GM23338 (cell line): ENCODE data around the gene TFF1. TPM values are rescaled to one million over a fixed set of nuclear protein-coding genes. Genes with fewer than 3 reads are reported as not detected.

Experiments
- ATAC-seq: fragments of 200-7000 bp; cut with Tn5 transposase; 3 replicates; pipeline ENCODE4 v1.9.1; 2020
- DNase-seq: peaks from one replicate; pipeline ENCODE4 v3.0.0-alpha.2; 2015; ENCODE audit warnings: low spot score
- H2AFZ ChIP-seq: fragments of 200-600 bp; sonication (generic); 2 replicates; pipeline ENCODE4 v1.8.0; 2016; ENCODE audit warnings: antibody characterized with exemption, mild to moderate bottlenecking, moderate library complexity
- H3F3A ChIP-seq: fragments of 200-600 bp; sonication (generic); replicated peaks from 2 replicates; pipeline ENCODE4 v1.8.0; 2017; ENCODE audit warnings: antibody characterized with exemption, mixed run types, low read depth
- H3K27ac ChIP-seq: fragments of 200-600 bp; sonication (generic); 2 replicates; pipeline ENCODE4 v1.6.1; 2016; ENCODE audit warnings: low read depth
- H3K27me3 ChIP-seq: fragments of 200-600 bp; sonication (generic); 2 replicates; pipeline ENCODE4 v1.8.0; 2016; ENCODE audit warnings: mild to moderate bottlenecking, mixed run types, moderate library complexity; ENCODE audit not compliant: insufficient read depth
- H3K36me3 ChIP-seq: fragments of 200-600 bp; sonication (generic); 2 replicates; pipeline ENCODE4 v1.8.0; 2016; ENCODE audit warnings: mild to moderate bottlenecking; ENCODE audit not compliant: insufficient read depth
- H3K4me1 ChIP-seq: fragments of 200-600 bp; sonication (generic); 2 replicates; pipeline ENCODE4 v1.8.0; 2016; ENCODE audit warnings: mild to moderate bottlenecking, moderate library complexity; ENCODE audit not compliant: insufficient read depth
- H3K4me2 ChIP-seq: fragments of 200-600 bp; sonication (generic); 2 replicates; pipeline ENCODE4 v1.7.1; 2017; ENCODE audit warnings: mixed run types
- H3K4me3 ChIP-seq: fragments of 200-600 bp; sonication (generic); 2 replicates; pipeline ENCODE4 v1.6.1; 2016; ENCODE audit warnings: mixed run types
- H3K79me2 ChIP-seq: fragments of 200-600 bp; sonication (generic); replicated peaks from 2 replicates; pipeline ENCODE4 v1.8.0; 2017; ENCODE audit warnings: mild to moderate bottlenecking; ENCODE audit not compliant: insufficient read depth
- H3K9me2 ChIP-seq: fragments of 200-600 bp; sonication (generic); 2 replicates; pipeline ENCODE4 v1.8.0; 2017; ENCODE audit not compliant: insufficient read depth
- H4K20me1 ChIP-seq: fragments of 200-600 bp; sonication (generic); replicated peaks from 2 replicates; pipeline ENCODE4 v1.8.0; 2017; ENCODE audit warnings: mild to moderate bottlenecking; ENCODE audit not compliant: insufficient read depth
- H3K27ac Mint-ChIP-seq: 2 replicates; pipeline ENCODE4 v1.8.0; 2020; ENCODE audit warnings: inconsistent platforms, mild to moderate bottlenecking, moderate library complexity, mixed read lengths
- H3K27me3 Mint-ChIP-seq: 3 replicates; pipeline ENCODE4 v1.8.0; 2022; ENCODE audit warnings: low read depth, mild to moderate bottlenecking, moderate library complexity, mixed read lengths, inconsistent platforms; ENCODE audit not compliant: insufficient read depth, poor library complexity
- H3K36me3 Mint-ChIP-seq: 3 replicates; pipeline ENCODE4 v1.8.0; 2021; ENCODE audit warnings: low read depth, mild to moderate bottlenecking, inconsistent platforms, moderate library complexity, mixed read lengths
- H3K4me1 Mint-ChIP-seq: 3 replicates; pipeline ENCODE4 v1.8.0; 2020; ENCODE audit warnings: mild to moderate bottlenecking, inconsistent platforms, mixed read lengths
- H3K4me3 Mint-ChIP-seq: 3 replicates; pipeline ENCODE4 v1.8.0; 2021; ENCODE audit warnings: moderate library complexity, mild to moderate bottlenecking, inconsistent platforms, mixed read lengths
- H3K9me3 Mint-ChIP-seq: 3 replicates; pipeline ENCODE4 v1.8.0; 2020; ENCODE audit warnings: moderate library complexity, mild to moderate bottlenecking, inconsistent platforms, mixed read lengths
- EZH2 ChIP-seq: fragments of 200-600 bp; sonication (generic); IDR thresholded peaks from one replicate; pipeline ENCODE4 v1.8.0; 2017; ENCODE audit warnings: antibody characterized with exemption, mild to moderate bottlenecking, low read depth; ENCODE audit not compliant: unreplicated experiment
- JUNB ChIP-seq: IDR thresholded peaks from one replicate; pipeline ENCODE4 v1.6.1; 2016; ENCODE audit warnings: antibody characterized with exemption; ENCODE audit not compliant: unreplicated experiment
- REST ChIP-seq: IDR thresholded peaks from one replicate; pipeline ENCODE4 v1.6.1; 2018; ENCODE audit warnings: antibody characterized with exemption; ENCODE audit not compliant: unreplicated experiment
- ZNF462 ChIP-seq: fragments of 250-450 bp; sonication (Bioruptor Pico); IDR thresholded peaks from 2 replicates; pipeline ENCODE4 v1.5.0; 2020; ENCODE audit warnings: mild to moderate bottlenecking, moderate library complexity
- polyA plus RNA-seq: library from polyadenylated mRNA; unstranded; fragments of >200 nt; fragmentation: Nextera tagmentation; extraction: Ambion mirVana; gene quantifications from 2 replicates; pipeline ENCODE4 v1.2.1, GENCODE V29; 2016
- total RNA-seq: library from RNA; depleted of rRNA; stranded (reverse); fragments of >200 nt; shearing (Covaris generic); gene quantifications from 2 replicates; pipeline ENCODE4 v1.2.3, GENCODE V29; 2014

The TFF1 gene
- total and polyA plus RNA-seq, 2 experiments from 2014 or later = not detected

- TF ChIP-seq ZNF462 (CRISPR knock-in tag) (no peak), EZH2 (no peak)
Observed at GRCh38 chr21:42317826-42318746, 48.2 kb downstream of the TFF1 start (continued).

- H2AFZ ChIP-seq = no peak overlapping the region
- ATAC-seq (peak; percentile 22; the same call in 2 of the 3 replicates), DNase-seq (no peak)
- H3K27ac Mint-ChIP-seq = no peak overlapping the region
- H3K4me3 Mint-ChIP-seq = no peak overlapping the region
- peaks cover 42% of the 10 kb centered on the region for H3K4me1 Mint-ChIP-seq
- H3K36me3 ChIP-seq = no peaks in the 10 kb centered on the region
- H3K36me3 Mint-ChIP-seq = no peaks in the 10 kb centered on the region
- H3F3A ChIP-seq = no peaks in the 10 kb centered on the region
- no peak overlapping the region for H3K4me2 ChIP-seq
- no peaks in the 10 kb centered on the region for H3K9me2 ChIP-seq
- H3K9me3 Mint-ChIP-seq = no peaks in the 10 kb centered on the region
- H3K4me1 ChIP-seq = peaks cover 11% of the 10 kb centered on the region; the same call in 1 of the 2 replicates
- H3K27ac ChIP-seq = no peak overlapping the region
- peaks cover 11% of the 10 kb centered on the region for H3K27me3 Mint-ChIP-seq
- no peaks in the 10 kb centered on the region for H3K79me2 ChIP-seq
- H4K20me1 ChIP-seq = no peaks in the 10 kb centered on the region
- H3K4me3 ChIP-seq = no peak overlapping the region
- H3K27me3 ChIP-seq = no peaks in the 10 kb centered on the region
- TF ChIP-seq EZH2 (no peak), REST (no peak), JUNB (no peak)
Observed at GRCh38 chr21:42317341-42317741, 49.0 kb downstream of the TFF1 start.
